ENCODE data around the gene MACROD1. TPM values are rescaled to one million over a fixed set of nuclear protein-coding genes. Genes with fewer than 3 reads are reported as not detected.

Gene MACROD1
- total and polyA plus RNA-seq, 2 donors (not counting 1 experiment from before 2014, with no cell fraction given) = 2.7 to 8.6 TPM

- no peaks in the 10 kb centered on the region for H3K9me3 Mint-ChIP-seq (ENCODE audit: insufficient read depth)
- H3K4me1 Mint-ChIP-seq = no peaks in the 10 kb centered on the region
- Histone ChIP-seq H3K27me3 (replicated peaks in 1 of 4; ENCODE audit: control extremely low read depth in 1 of 4, control insufficient read depth in 3 of 4, insufficient read depth in 4 of 4, low read length in 3 of 4) (no peaks in the 10 kb centered on the region), H3K9me3 (ENCODE audit: control extremely low read depth in 1 of 3, control insufficient read depth in 2 of 3, insufficient read depth in 1 of 3, low read length in 2 of 3) (no peaks in the 10 kb centered on the region), H3K4me2 (replicated peaks; ENCODE audit: low read depth, low read length, poor library complexity, severe bottlenecking) (no peak overlapping the region), H3K4me1 (ENCODE audit: control insufficient read depth in 2 of 2, insufficient read depth in 2 of 2, low read length in 2 of 2) (no peaks in the 10 kb centered on the region), H3K36me3 (replicated peaks in 1 of 2; ENCODE audit: control extremely low read depth in 1 of 2, control insufficient read depth in 1 of 2, extremely low read depth in 1 of 2, insufficient read depth in 2 of 2, low read length in 1 of 2) (no peaks in the 10 kb centered on the region), H3K79me2 (ENCODE audit: control insufficient read depth, insufficient read depth, low read length) (no peaks in the 10 kb centered on the region), H2AFZ (ENCODE audit: insufficient read depth, low read depth, low read length, poor library complexity, severe bottlenecking) (no peak overlapping the region), H3K27ac (ENCODE audit: low read length in 2 of 2) (no peak overlapping the region), H3K9ac (ENCODE audit: low read length) (no peak overlapping the region), H4K20me1 (ENCODE audit: control insufficient read depth, insufficient read depth, low read length, poor library complexity, severe bottlenecking) (no peaks in the 10 kb centered on the region), H3K4me3 (ENCODE audit: control extremely low read depth in 1 of 5, extremely low read depth in 1 of 5, insufficient read depth in 1 of 5, low read depth in 2 of 5, low read length in 4 of 5) (no peak overlapping the region)
- intact Hi-C loops (cut with micrococcal nuclease) = no loop called here
- DNase-seq = no peak
- H3K27ac Mint-ChIP-seq = no peak overlapping the region
- CTCF ChIA-PET = interaction anchor here (1.1 kb wide), 1 partner anchor 74 kb away, joined by 3 read pairs; no protein-coding TSS in a partner anchor
- TF ChIP-seq CTCF (IDR thresholded peaks at IDR 0.05) = no peak
- ATAC-seq (ENCODE audit: low read depth) = no peak
- no peaks in the 10 kb centered on the region for H3K27me3 Mint-ChIP-seq
- POLR2A ChIA-PET = no interaction called here
- WGBS (ENCODE audit: insufficient coverage) = 84% methylated on average over 8 of the region's 10 CpGs
- H3K4me3 Mint-ChIP-seq = no peak overlapping the region
These were observed 91.7 kb downstream of the MACROD1 start for GRCh38 chr11:64074239-64074638.

DNA sequence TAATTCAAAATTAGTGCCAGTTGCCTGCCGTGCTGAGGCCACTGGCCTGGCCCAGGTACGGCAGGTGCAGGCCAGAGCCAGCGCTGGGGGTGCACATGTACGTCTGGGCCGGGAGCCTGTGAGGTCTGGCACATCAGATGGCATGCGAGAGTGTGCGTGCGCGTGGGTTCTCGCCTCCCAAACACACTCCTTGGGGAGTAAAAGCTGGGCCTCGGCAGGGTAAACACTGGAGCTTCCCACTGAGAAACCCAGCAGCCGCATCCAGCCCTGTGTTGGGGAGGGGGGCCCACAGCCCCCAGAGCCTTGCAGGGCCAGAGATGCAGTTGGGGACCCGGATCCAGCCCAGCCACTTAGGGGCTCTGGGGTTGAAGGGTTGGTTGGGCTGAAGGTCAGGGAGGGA is 92.4 kb downstream of the MACROD1 start:
- H3K79me2 ChIP-seq (ENCODE audit: control insufficient read depth, insufficient read depth, low read length) = no peaks in the 10 kb centered on the region
- no peaks in the 10 kb centered on the region for H3K27me3 Mint-ChIP-seq
- intact Hi-C loops (cut with micrococcal nuclease) = no loop called here
- H3K27me3 ChIP-seq (replicated peaks in 1 of 4; ENCODE audit: control extremely low read depth in 1 of 4, control insufficient read depth in 3 of 4, insufficient read depth in 4 of 4, low read length in 3 of 4) = no peaks in the 10 kb centered on the region
- no peaks in the 10 kb centered on the region for H3K4me1 Mint-ChIP-seq
- TF ChIP-seq CTCF (IDR thresholded peaks at IDR 0.05) (no peak), EZH2 (IDR thresholded peaks at IDR 0.05; ENCODE audit: borderline replicate concordance, insufficient read depth, low read depth, low read length, poor library complexity, severe bottlenecking) (no peak)
- H3K9ac ChIP-seq (ENCODE audit: low read length) = no peak overlapping the region
- CTCF ChIA-PET = no interaction called here
- no peak overlapping the region for H2AFZ ChIP-seq (ENCODE audit: insufficient read depth, low read depth, low read length, poor library complexity, severe bottlenecking)
- H3K4me3 Mint-ChIP-seq = no peak overlapping the region
- no peak overlapping the region for H3K4me3 ChIP-seq (ENCODE audit: control extremely low read depth in 1 of 5, extremely low read depth in 1 of 5, insufficient read depth in 1 of 5, low read depth in 2 of 5, low read length in 4 of 5)
- H3K27ac Mint-ChIP-seq = no peak overlapping the region
- DNase-seq = no peak
- no peaks in the 10 kb centered on the region for H3K4me1 ChIP-seq (ENCODE audit: control insufficient read depth in 2 of 2, insufficient read depth in 2 of 2, low read length in 2 of 2)
- no peaks in the 10 kb centered on the region for H3K9me3 Mint-ChIP-seq (ENCODE audit: insufficient read depth)
- no peaks in the 10 kb centered on the region for H3K36me3 ChIP-seq (replicated peaks in 1 of 2; ENCODE audit: control extremely low read depth in 1 of 2, control insufficient read depth in 1 of 2, extremely low read depth in 1 of 2, insufficient read depth in 2 of 2, low read length in 1 of 2)
- no peak for ATAC-seq (ENCODE audit: low read depth)
- H3K9me3 ChIP-seq (ENCODE audit: control extremely low read depth in 1 of 3, control insufficient read depth in 2 of 3, insufficient read depth in 1 of 3, low read length in 2 of 3) = no peaks in the 10 kb centered on the region
- 87% methylated on average over 11 of the region's 13 CpGs for WGBS (ENCODE audit: insufficient coverage)
- POLR2A ChIA-PET = no interaction called here
- no peak overlapping the region for H3K4me2 ChIP-seq (replicated peaks; ENCODE audit: low read depth, low read length, poor library complexity, severe bottlenecking)
- no peaks in the 10 kb centered on the region for H4K20me1 ChIP-seq (ENCODE audit: control insufficient read depth, insufficient read depth, low read length, poor library complexity, severe bottlenecking)
- no peak overlapping the region for H3K27ac ChIP-seq (ENCODE audit: low read length in 2 of 2)

Measured in B cell (primary cell).